Measurements from ENCODE around the gene BNIP1.

GRCh38 chr5:173148354-173148753 is 4.0 kb downstream of the BNIP1 start:
- TF ChIP-seq POLR2A (IDR thresholded peaks at IDR 0.05) (no peak), CTCF (IDR thresholded peaks at IDR 0.05) (no peak)
